Activated naive CD8-positive, alpha-beta T cell treated with anti-CD3 and anti-CD28 coated beads for 36 hours (primary cell): ENCODE results near the gene TMEM233. TPM values are rescaled to one million over a fixed set of nuclear protein-coding genes. Genes with fewer than 3 reads are reported as not detected.

Experiments used
- DNase-seq: peaks from one replicate; pipeline ENCODE4 v3.0.0; 2021
- H3K27ac Mint-ChIP-seq: one replicate; pipeline ENCODE4 v1.8.0; 2022; ENCODE audit warnings: mild to moderate bottlenecking, moderate library complexity, mixed read lengths
- H3K27me3 Mint-ChIP-seq: one replicate; pipeline ENCODE4 v1.8.0; 2022; ENCODE audit warnings: mild to moderate bottlenecking, mixed read lengths
- H3K36me3 Mint-ChIP-seq: one replicate; pipeline ENCODE4 v1.8.0; 2021; ENCODE audit warnings: mild to moderate bottlenecking, mixed read lengths
- H3K4me1 Mint-ChIP-seq: one replicate; pipeline ENCODE4 v1.8.0; 2021; ENCODE audit warnings: mixed read lengths
- H3K4me3 Mint-ChIP-seq: one replicate; pipeline ENCODE4 v1.8.0; 2022; ENCODE audit warnings: mild to moderate bottlenecking, moderate library complexity, mixed read lengths
- H3K9me3 Mint-ChIP-seq: one replicate; pipeline ENCODE4 v1.8.0; 2022; ENCODE audit warnings: mixed read lengths
- total RNA-seq, 2 experiments: library from RNA; stranded (reverse); gene quantifications; one replicate each; pipeline ENCODE4 v1.2.3, GENCODE V29; 2021

Gene TMEM233
- total RNA-seq, 2 experiments from 2014 or later, result not detected

DNA sequence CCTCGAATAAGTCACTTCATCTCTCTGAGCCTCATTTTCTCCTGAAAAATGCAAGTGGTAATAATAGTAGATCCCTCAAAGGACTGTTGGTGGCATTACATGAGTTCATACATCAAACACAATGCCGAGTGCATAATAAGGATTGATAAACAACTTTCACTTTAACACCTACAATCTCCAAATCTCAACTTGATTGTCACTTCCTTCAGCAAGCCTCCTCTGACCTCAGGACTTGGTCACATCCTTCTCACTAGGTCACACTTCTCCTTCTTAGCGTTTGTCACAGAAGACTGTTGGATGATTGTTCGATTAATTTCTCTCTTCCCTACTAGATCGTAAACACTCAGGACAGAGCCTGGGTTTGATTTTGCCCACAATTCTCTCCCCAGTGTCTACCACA lies 66.5 kb downstream of the TMEM233 start:
- H3K4me3 Mint-ChIP-seq, result no peak overlapping the region
- no peaks in the 10 kb centered on the region for H3K4me1 Mint-ChIP-seq
- no peaks in the 10 kb centered on the region for H3K36me3 Mint-ChIP-seq
- no peak overlapping the region for H3K27ac Mint-ChIP-seq
- H3K27me3 Mint-ChIP-seq, result no peaks in the 10 kb centered on the region
- H3K9me3 Mint-ChIP-seq, result no peaks in the 10 kb centered on the region
- DNase-seq, result no peak

DNA sequence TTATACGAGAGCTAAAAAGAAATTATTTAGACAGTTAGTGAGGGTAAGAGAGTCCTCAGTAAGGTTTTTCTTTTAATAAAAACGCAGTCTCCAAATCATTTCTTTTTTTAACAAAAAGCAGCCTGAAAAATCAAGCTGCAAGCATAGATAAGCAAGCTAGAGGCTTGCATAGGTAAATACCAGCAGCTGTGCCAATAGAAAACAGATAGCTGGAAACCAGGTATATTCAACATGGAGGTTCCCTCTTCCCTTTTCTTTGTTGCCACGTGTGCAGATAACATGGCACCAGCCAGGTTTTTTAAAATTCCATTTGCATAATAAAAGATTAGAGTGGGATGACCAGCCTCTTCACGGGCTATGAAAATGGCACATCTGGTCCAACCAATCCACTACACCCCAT lies 68.3 kb downstream of the TMEM233 start:
- no peaks in the 10 kb centered on the region for H3K9me3 Mint-ChIP-seq
- H3K4me1 Mint-ChIP-seq, result peaks cover 10% of the 10 kb centered on the region
- H3K27ac Mint-ChIP-seq, result no peak overlapping the region
- no peaks in the 10 kb centered on the region for H3K27me3 Mint-ChIP-seq
- no peaks in the 10 kb centered on the region for H3K36me3 Mint-ChIP-seq
- no peak for DNase-seq
- no peak overlapping the region for H3K4me3 Mint-ChIP-seq

GRCh38 chr12:119664642-119665041 lies 71.1 kb downstream of the TMEM233 start:
- DNase-seq, result no peak
- Mint-ChIP-seq H3K36me3 (peaks cover 8% of the 10 kb centered on the region), H3K27me3 (no peaks in the 10 kb centered on the region), H3K9me3 (no peaks in the 10 kb centered on the region), H3K27ac (no peak overlapping the region), H3K4me3 (no peak overlapping the region), H3K4me1 (peaks cover 18% of the 10 kb centered on the region)

GRCh38 chr12:119665164-119665929 lies 71.8 kb downstream of the TMEM233 start:
- Mint-ChIP-seq H3K27ac (no peak overlapping the region), H3K4me3 (no peak overlapping the region), H3K36me3 (peaks cover 15% of the 10 kb centered on the region), H3K9me3 (no peaks in the 10 kb centered on the region), H3K27me3 (no peaks in the 10 kb centered on the region), H3K4me1 (peaks cover 26% of the 10 kb centered on the region)
- no peak for DNase-seq

DNA sequence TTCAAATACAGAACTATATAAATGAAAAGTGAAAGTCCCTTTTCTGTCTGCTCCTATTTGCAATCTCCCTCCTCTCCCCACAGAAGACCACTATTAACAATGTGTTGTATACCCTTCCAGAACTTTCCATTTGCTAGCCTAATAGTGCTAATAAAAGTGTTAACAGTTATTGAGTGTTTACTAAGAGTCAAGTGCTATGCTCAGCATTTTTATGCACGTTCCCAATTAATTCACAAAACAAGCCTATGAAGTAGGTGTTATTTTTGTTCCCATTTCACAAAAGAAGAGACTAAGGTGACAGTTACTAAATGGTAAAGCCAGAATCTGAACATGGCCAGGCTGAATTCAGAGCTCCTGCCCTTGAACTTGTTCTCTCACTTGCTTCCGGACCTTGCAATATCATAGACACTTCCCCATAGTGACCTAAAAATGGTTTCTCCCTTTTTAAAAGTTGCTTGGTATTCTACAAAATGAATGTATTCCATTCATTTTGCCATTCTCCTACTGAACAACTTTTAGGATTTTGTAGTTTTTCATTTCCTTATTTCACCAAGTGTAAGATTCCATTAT lies 72.7 kb downstream of the TMEM233 start:
- H3K27ac Mint-ChIP-seq, result peak overlapping the region; percentile 61

DNA sequence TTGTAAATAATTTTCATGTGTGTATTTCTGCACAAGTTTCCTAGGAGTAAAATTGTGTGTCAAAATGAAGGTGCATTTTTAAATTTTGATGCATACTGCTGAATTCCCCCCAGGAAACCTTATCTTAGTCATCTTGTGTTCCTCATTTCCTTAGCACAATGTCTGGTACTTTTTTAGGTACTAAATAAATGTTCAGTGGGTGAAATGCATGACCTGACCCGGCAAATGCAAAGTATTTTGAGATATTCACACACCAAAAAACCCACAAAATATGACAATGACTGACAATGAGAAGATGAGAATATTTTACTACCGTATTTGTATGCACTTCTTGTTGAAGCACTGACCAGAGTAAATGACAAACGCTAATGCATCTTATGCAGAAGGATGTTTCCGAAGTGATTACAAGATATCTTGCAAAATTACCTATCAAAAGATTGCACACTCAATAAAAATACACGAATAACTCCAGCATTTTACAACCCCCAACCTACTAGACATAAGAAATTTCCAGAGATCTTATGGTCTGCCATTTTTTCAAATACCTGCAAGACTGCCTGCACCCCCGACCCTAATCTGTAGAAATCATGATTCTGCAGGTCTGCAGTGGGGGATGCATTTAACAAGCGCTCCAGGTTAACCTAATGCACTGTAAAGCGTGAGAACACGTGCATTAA lies 73.5 kb downstream of the TMEM233 start:
- Mint-ChIP-seq H3K4me1 (peaks cover 38% of the 10 kb centered on the region), H3K27me3 (no peaks in the 10 kb centered on the region)
- no peak for DNase-seq

More for the DNA sequence above, 72.7 kb downstream of the TMEM233 start:
- no peaks in the 10 kb centered on the region for H3K9me3 Mint-ChIP-seq
- peaks cover 24% of the 10 kb centered on the region for H3K36me3 Mint-ChIP-seq
- no peaks in the 10 kb centered on the region for H3K27me3 Mint-ChIP-seq
- H3K4me1 Mint-ChIP-seq, result peaks cover 35% of the 10 kb centered on the region
- DNase-seq, result no peak
- H3K4me3 Mint-ChIP-seq, result peak overlapping the region; percentile 76

GRCh38 chr12:119667577-119668323 lies 74.2 kb downstream of the TMEM233 start, which contains the start of gene PRKAB1:
PRKAB1 (plus strand) TSS chr12:119668133; CDS start chr12:119668245, 112 bp downstream.
- Mint-ChIP-seq H3K4me1 (peaks cover 44% of the 10 kb centered on the region), H3K4me3 (peak within 1 kb of the TSS; percentile 92), H3K27me3 (no peaks in the 10 kb centered on the region)

More for the DNA sequence above, 73.5 kb downstream of the TMEM233 start:
- H3K4me3 Mint-ChIP-seq, result peak overlapping the region; percentile 76
- H3K27ac Mint-ChIP-seq, result peak overlapping the region; percentile 57
- peaks cover 30% of the 10 kb centered on the region for H3K36me3 Mint-ChIP-seq
- H3K9me3 Mint-ChIP-seq, result no peaks in the 10 kb centered on the region

GRCh38 chr12:119668324-119668841 lies 74.8 kb downstream of the TMEM233 start:
- peak overlapping the region; percentile 92 for H3K27ac Mint-ChIP-seq
- peak overlapping the region; percentile 92 for H3K4me3 Mint-ChIP-seq
- no peaks in the 10 kb centered on the region for H3K9me3 Mint-ChIP-seq
- peaks cover 39% of the 10 kb centered on the region for H3K36me3 Mint-ChIP-seq
- peaks cover 51% of the 10 kb centered on the region for H3K4me1 Mint-ChIP-seq
- H3K27me3 Mint-ChIP-seq, result no peaks in the 10 kb centered on the region
- no peak for DNase-seq

More at GRCh38 chr12:119667577-119668323, 74.2 kb downstream of the TMEM233 start, which contains the start of gene PRKAB1:
- Mint-ChIP-seq H3K9me3 (no peaks in the 10 kb centered on the region), H3K27ac (peak within 1 kb of the TSS; percentile 92), H3K36me3 (peaks cover 37% of the 10 kb centered on the region)
- peak; percentile 97 for DNase-seq

- Mint-ChIP-seq H3K9me3 (no peaks in the 10 kb centered on the region), H3K27me3 (no peaks in the 10 kb centered on the region), H3K36me3 (peaks cover 47% of the 10 kb centered on the region), H3K4me1 (peaks cover 60% of the 10 kb centered on the region), H3K4me3 (peak overlapping the region; percentile 66), H3K27ac (peak overlapping the region; percentile 76)
- DNase-seq, result no peak
Measured at GRCh38 chr12:119669744-119670472, 76.3 kb downstream of the TMEM233 start.

- Mint-ChIP-seq H3K9me3 (no peaks in the 10 kb centered on the region), H3K27ac (peak overlapping the region; percentile 66), H3K4me3 (no peak overlapping the region), H3K36me3 (peaks cover 53% of the 10 kb centered on the region), H3K27me3 (no peaks in the 10 kb centered on the region), H3K4me1 (peaks cover 58% of the 10 kb centered on the region)
- DNase-seq, result no peak
Measured at GRCh38 chr12:119671070-119671469, 77.5 kb downstream of the TMEM233 start.

GRCh38 chr12:119672194-119672593 lies 78.6 kb downstream of the TMEM233 start:
- DNase-seq, result no peak
- H3K4me3 Mint-ChIP-seq, result no peak overlapping the region
- H3K9me3 Mint-ChIP-seq, result no peaks in the 10 kb centered on the region
- H3K27ac Mint-ChIP-seq, result peak overlapping the region; percentile 35
- no peaks in the 10 kb centered on the region for H3K27me3 Mint-ChIP-seq
- H3K4me1 Mint-ChIP-seq, result peaks cover 47% of the 10 kb centered on the region
- peaks cover 64% of the 10 kb centered on the region for H3K36me3 Mint-ChIP-seq

- Mint-ChIP-seq H3K27me3 (no peaks in the 10 kb centered on the region), H3K36me3 (peaks cover 63% of the 10 kb centered on the region), H3K27ac (peak overlapping the region; percentile 86), H3K4me1 (peaks cover 45% of the 10 kb centered on the region), H3K9me3 (no peaks in the 10 kb centered on the region), H3K4me3 (peak overlapping the region; percentile 35)
- no peak for DNase-seq
Measured at GRCh38 chr12:119673634-119674033, 80.1 kb downstream of the TMEM233 start.

DNA sequence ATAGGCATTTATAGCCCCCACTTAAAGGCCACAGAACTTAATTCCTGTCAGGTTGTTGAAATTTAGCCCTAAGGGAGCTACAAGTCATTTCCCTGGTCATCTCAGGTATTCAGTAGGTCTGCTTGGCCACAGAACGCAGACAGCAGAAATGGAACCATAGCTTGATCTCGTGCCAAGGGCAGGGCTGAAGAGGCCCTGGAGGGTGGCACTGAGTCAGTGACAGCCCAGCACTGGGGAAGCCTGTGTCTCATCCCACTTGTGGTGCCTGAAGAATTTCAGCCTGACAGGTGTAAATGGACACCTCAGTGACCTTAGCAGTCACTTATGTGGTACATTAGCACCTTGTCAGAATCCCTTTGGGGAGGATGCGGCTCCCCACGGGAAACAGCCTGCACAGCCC lies 81.0 kb downstream of the TMEM233 start:
- Mint-ChIP-seq H3K36me3 (peaks cover 64% of the 10 kb centered on the region), H3K27me3 (no peaks in the 10 kb centered on the region), H3K4me3 (no peak overlapping the region), H3K9me3 (no peaks in the 10 kb centered on the region), H3K27ac (peak overlapping the region; percentile 86), H3K4me1 (peaks cover 43% of the 10 kb centered on the region)
- no peak for DNase-seq

DNA sequence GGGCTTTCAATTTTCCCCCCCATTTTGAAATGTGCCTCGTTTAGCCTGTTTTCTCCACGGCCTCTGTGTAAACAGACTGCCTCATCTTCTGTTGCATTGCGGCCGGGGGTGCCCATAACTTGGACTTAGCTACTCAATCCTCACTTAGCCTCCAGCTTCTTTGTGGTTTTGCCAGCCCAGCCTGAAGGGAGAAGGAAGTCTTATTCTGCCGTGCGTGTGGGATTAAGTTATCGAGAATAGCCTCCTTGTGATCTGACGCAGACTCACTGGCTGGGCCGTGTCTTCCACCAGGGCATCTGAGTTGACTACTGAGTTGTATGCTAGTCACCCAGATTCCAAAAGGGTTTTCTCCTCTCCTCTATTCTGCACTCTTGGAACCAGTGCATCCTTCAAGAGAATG lies 82.4 kb downstream of the TMEM233 start:
- Mint-ChIP-seq H3K4me1 (peaks cover 28% of the 10 kb centered on the region), H3K4me3 (no peak overlapping the region), H3K9me3 (no peaks in the 10 kb centered on the region)

More for the DNA sequence above, 82.4 kb downstream of the TMEM233 start:
- H3K36me3 Mint-ChIP-seq, result peaks cover 53% of the 10 kb centered on the region
- no peaks in the 10 kb centered on the region for H3K27me3 Mint-ChIP-seq
- no peak overlapping the region for H3K27ac Mint-ChIP-seq
- DNase-seq, result no peak
